GM12872 (cell line): ENCODE measurements around the gene NUDT22.

Experiments
- TF ChIP-seq, protein P1 (sequence below): IDR thresholded peaks from 3 replicates; pipeline ENCODE4 v1.5.1; 2011; ENCODE audit warnings: low read depth, mild to moderate bottlenecking, low read length, moderate library complexity; ENCODE audit not compliant: insufficient read depth

The NUDT22 gene, protein sequence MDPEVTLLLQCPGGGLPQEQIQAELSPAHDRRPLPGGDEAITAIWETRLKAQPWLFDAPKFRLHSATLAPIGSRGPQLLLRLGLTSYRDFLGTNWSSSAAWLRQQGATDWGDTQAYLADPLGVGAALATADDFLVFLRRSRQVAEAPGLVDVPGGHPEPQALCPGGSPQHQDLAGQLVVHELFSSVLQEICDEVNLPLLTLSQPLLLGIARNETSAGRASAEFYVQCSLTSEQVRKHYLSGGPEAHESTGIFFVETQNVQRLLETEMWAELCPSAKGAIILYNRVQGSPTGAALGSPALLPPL

DNA sequence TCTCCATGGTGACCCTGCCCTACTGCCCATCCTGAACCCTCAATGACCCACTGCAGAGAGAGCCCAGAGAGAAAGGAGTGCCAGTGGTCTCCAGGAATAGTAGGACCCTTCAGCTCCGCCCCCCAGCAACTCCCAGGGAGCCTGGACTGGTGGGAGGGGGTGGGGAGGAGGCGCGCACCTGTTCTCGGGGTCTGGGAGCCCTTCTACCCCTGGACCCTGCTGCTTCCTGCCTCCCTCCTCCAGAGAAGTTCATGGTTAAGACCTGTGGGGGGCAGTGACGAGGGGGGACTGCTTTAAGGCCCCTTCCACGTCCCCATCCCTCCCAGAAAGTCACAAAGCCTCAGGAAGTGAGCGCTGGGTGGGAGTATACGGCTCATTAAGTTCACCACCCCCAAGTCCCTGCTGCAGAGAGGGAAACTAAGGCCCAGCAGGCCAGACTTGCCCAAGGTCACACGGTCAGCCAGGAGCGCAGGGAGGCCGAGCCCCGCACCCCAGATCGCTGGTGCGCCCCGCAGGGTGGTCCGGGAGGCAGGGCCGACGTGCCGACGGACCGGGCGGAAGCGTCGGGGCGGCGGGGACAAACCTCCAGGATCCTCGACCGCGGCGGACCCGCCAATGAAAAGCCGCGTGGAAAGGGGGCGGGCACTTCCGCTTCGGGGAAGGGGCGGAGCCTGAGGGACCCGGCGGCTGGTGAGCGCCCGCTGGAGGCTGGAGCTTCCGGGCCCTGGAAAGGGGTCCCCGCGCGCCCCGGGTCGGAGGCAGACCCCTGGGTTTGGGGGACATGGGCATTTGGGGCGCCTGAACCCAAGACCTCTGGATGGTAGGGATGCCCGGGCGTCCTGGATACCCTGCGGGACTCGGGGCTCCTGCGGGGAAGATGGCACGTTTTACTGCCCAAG, at the start of gene NUDT22, which contains the start of gene TRPT1:
Gene NUDT22, plus strand, starts transcription at position 667 of the 899 bp plus-strand sequence. CDS start 379 bp downstream, outside the sequence.
Gene TRPT1, minus strand, starts transcription at position 579 of the 899 bp plus-strand sequence. Its CDS starts 326 bp downstream, at position 253.
- TF ChIP-seq, protein P1, sequence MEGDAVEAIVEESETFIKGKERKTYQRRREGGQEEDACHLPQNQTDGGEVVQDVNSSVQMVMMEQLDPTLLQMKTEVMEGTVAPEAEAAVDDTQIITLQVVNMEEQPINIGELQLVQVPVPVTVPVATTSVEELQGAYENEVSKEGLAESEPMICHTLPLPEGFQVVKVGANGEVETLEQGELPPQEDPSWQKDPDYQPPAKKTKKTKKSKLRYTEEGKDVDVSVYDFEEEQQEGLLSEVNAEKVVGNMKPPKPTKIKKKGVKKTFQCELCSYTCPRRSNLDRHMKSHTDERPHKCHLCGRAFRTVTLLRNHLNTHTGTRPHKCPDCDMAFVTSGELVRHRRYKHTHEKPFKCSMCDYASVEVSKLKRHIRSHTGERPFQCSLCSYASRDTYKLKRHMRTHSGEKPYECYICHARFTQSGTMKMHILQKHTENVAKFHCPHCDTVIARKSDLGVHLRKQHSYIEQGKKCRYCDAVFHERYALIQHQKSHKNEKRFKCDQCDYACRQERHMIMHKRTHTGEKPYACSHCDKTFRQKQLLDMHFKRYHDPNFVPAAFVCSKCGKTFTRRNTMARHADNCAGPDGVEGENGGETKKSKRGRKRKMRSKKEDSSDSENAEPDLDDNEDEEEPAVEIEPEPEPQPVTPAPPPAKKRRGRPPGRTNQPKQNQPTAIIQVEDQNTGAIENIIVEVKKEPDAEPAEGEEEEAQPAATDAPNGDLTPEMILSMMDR: peak; percentile 58

DNA sequence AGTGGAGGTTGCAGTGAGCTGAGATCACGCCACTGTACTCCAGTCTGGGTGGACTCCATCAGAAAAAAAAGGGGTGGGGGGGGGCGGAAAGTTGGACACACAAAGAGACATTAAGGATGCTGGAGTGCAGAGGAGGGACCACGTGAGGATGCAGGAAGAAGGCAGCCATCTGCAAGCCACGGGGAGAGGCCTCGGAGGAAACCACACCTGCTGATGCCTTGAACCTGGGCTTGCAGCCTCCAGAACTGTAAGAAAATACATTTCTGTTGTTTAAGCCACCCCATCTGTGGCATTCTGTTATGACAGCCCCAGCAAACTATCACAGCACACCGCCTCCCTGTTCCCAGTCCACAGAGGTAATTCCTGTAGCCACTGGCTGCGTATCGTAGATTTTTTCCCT, 49.3 kb upstream of the NUDT22 start:
- TF ChIP-seq, protein P1: no peak

GRCh38 chr11:64178203-64178602, 47.9 kb upstream of the NUDT22 start:
- TF ChIP-seq, protein P1: no peak

GRCh38 chr11:64178951-64179639, 47.0 kb upstream of the NUDT22 start:
- TF ChIP-seq, protein P1: no peak

DNA sequence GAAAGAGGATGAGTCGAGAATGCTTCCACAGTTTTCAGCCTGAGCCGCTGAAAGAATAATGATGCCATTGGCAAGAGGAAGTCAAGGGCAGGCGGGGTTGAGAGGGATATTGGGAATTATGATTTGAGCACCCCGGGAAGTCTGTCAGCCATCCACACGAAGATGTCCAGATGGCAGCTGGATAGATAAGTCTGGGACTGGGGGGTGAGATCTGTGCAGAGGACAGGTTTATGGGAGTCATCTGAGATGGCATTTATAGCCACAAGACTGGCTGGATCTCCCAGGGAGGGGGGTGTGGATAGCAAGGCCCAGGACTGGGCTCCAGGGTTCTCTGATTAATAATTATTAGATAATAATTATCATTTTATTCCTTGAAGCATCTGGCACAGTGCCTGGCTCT, 45.2 kb upstream of the NUDT22 start:
- TF ChIP-seq, protein P1: no peak

DNA sequence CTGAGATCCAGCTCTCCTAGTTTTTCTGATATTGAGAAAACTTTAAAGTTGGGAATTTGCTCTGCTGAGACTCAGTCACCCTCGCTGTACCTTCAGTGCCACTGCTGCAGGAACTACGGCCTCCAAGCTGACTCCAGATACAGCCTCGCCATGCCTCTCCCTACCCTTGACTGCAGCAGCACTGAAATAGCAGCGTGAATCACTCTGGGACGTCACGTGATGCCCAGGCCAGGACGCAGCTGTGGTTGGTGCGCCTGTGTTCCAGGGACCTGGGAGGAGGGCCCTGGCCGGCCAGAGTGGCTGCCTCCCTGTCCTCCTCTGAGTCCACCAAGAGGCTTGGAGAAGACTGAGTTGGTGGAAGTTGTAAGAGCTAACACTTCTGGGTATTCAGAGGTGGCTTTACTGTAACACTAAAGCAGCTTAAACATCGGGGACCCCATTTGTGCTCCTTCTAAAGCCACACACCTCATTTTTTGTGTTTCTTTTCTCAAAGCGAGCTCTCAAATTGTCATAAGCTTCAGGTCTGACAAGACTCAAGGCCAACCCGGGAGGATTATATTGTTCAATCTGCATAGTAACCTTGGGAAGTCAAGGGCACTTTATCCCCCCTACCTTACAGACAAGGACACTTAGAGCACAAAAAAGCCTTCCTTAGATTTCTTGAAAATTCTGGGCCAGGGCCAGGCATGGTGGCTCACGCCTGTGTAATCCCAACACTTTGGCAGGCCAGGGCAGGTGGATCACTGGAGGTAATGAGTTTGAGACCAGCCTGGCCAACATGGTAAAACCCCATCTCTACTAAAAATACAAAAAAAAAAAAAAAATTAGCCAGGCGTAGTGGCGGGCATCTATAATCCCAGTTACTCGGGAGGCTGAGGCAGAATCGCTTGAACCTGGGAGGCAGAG, 44.3 kb upstream of the NUDT22 start:
- TF ChIP-seq, protein P1: no peak
